GM12878 (cell line): ENCODE results near the gene DCST1. TPM values are rescaled to one million over a fixed set of nuclear protein-coding genes. Genes with fewer than 3 reads are reported as not detected.

ENCODE experiments used
- BCL3 ChIP-seq: IDR thresholded peaks from 2 replicates; pipeline ENCODE4 v1.6.1; 2011; ENCODE audit warnings: borderline replicate concordance, low read depth, mild to moderate bottlenecking, moderate library complexity, low read length; ENCODE audit not compliant: insufficient read depth, poor library complexity, severe bottlenecking
- CREM ChIP-seq: IDR thresholded peaks from 2 replicates; pipeline ENCODE4 v1.6.1; 2014; ENCODE audit warnings: antibody characterized with exemption, low read depth
- ESRRA ChIP-seq: IDR thresholded peaks from 2 replicates; pipeline ENCODE4 v1.6.1; 2012; ENCODE audit warnings: mild to moderate bottlenecking, low read length, improper control_type of control experiment
- KDM1A ChIP-seq: fragments of 200-600 bp; sonication (generic); IDR thresholded peaks from 2 replicates; pipeline ENCODE4 v1.6.1; 2016; ENCODE audit warnings: borderline replicate concordance
- MAX ChIP-seq: IDR thresholded peaks from 2 replicates; pipeline ENCODE4 v1.6.1; 2012; ENCODE audit warnings: low read depth, low read length, improper control_type of control experiment
- NBN ChIP-seq: fragments of 450-650 bp; IDR thresholded peaks from 2 replicates; pipeline ENCODE4 v1.6.1; 2016
- PRDM15 ChIP-seq: fragments of 450-650 bp; formaldehyde crosslinking; IDR thresholded peaks from 2 replicates; pipeline ENCODE4 v1.4.0; 2020; ENCODE audit warnings: mild to moderate bottlenecking, moderate library complexity
- RB1 ChIP-seq: fragments of 450-650 bp; formaldehyde crosslinking; IDR thresholded peaks from 2 replicates; pipeline ENCODE4 v1.6.1; 2017; ENCODE audit warnings: mild to moderate bottlenecking, borderline replicate concordance
- polyA plus RNA-seq, 11 experiments: library from polyadenylated mRNA; depleted of rRNA in 4 of 11; unstranded in 6 of 11; stranded (reverse) in 5 of 11; fragments of >200 nt; fragmentation: Nextera tagmentation in 4 of 11; fragmentation: Illumina TruSeq in 1 of 11; extraction: Ambion mirVana in 4 of 11; extraction: Trizol in 1 of 11; gene quantifications; 1 replicate in 1 of 11; 2 replicates in 10 of 11; pipeline versions ENCODE4 v1.2.1 to v1.2.3, GENCODE V29; 2011 to 2016; ENCODE audit warnings: inconsistent platforms in 2 of 11, missing spikeins in 2 of 11, low read depth in 1 of 11
- total RNA-seq, 4 experiments: library from RNA; depleted of rRNA in 3 of 4; stranded (reverse); fragments of >200 nt in 3 of 4; fragmentation: Illumina TruSeq in 1 of 4; extraction: Trizol in 1 of 4; gene quantifications; 2 replicates each; pipeline versions ENCODE4 v1.2.1 to v1.2.3, GENCODE V29; 2013 to 2021
- TF ChIP-seq, protein P1 (sequence below): fragments of 450-650 bp; conservative IDR thresholded peaks from 2 replicates; pipeline ENCODE4 v1.6.1; 2017; ENCODE audit warnings: mild to moderate bottlenecking, moderate library complexity
- TF ChIP-seq, protein P2 (sequence below): IDR thresholded peaks from 2 replicates; pipeline ENCODE4 v1.6.1; 2012; ENCODE audit warnings: low read length, inconsistent platforms

Gene DCST1
- total and polyA plus RNA-seq, 10 of the 15 experiments (the other 5 are each of a cell fraction or from before 2014, with no cell fraction given) = not detected

- no peak for TF ChIP-seq KDM1A
- TF ChIP-seq, protein P1, sequence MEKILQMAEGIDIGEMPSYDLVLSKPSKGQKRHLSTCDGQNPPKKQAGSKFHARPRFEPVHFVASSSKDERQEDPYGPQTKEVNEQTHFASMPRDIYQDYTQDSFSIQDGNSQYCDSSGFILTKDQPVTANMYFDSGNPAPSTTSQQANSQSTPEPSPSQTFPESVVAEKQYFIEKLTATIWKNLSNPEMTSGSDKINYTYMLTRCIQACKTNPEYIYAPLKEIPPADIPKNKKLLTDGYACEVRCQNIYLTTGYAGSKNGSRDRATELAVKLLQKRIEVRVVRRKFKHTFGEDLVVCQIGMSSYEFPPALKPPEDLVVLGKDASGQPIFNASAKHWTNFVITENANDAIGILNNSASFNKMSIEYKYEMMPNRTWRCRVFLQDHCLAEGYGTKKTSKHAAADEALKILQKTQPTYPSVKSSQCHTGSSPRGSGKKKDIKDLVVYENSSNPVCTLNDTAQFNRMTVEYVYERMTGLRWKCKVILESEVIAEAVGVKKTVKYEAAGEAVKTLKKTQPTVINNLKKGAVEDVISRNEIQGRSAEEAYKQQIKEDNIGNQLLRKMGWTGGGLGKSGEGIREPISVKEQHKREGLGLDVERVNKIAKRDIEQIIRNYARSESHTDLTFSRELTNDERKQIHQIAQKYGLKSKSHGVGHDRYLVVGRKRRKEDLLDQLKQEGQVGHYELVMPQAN = peak; percentile 3
- TF ChIP-seq, protein P2, sequence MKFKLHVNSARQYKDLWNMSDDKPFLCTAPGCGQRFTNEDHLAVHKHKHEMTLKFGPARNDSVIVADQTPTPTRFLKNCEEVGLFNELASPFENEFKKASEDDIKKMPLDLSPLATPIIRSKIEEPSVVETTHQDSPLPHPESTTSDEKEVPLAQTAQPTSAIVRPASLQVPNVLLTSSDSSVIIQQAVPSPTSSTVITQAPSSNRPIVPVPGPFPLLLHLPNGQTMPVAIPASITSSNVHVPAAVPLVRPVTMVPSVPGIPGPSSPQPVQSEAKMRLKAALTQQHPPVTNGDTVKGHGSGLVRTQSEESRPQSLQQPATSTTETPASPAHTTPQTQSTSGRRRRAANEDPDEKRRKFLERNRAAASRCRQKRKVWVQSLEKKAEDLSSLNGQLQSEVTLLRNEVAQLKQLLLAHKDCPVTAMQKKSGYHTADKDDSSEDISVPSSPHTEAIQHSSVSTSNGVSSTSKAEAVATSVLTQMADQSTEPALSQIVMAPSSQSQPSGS = no peak
- TF ChIP-seq ESRRA = 0 out of 2 replicates have a peak, but pooled peaks have one; percentile 55
- peak; percentile 97; the same call in 1 of the 2 replicates for TF ChIP-seq RB1
- TF ChIP-seq BCL3 = peak; percentile 40
- TF ChIP-seq CREM = peak; percentile 44; the same call in 1 of the 2 replicates
- TF ChIP-seq NBN = peak; percentile 94
- no peak for TF ChIP-seq PRDM15 (CRISPR knock-in tag)
- peak; percentile 47; the same call in 1 of the 2 replicates for TF ChIP-seq MAX
Measured at GRCh38 chr1:155000726-155001424, 32.7 kb upstream of the DCST1 start (continued).
